PC-3 (cell line): ENCODE data around the gene CRLF3.

ENCODE experiments used
- EZH2 ChIP-seq: fragments of 300-600 bp; sonication (generic); IDR thresholded peaks from one replicate; pipeline ENCODE4 v1.6.1; 2017; ENCODE audit warnings: antibody characterized with exemption, mild to moderate bottlenecking, low read length; ENCODE audit not compliant: unreplicated experiment
- EZH2phosphoT487 ChIP-seq: fragments of 300-600 bp; sonication (generic); IDR thresholded peaks from 2 replicates; pipeline ENCODE4 v1.6.1; 2018; ENCODE audit warnings: mild to moderate bottlenecking, antibody characterized with exemption, low read length, borderline replicate concordance
- TF ChIP-seq, protein P1 (sequence below): fragments of 300-600 bp; sonication (generic); conservative IDR thresholded peaks from 2 replicates; pipeline ENCODE4 v1.5.1; 2017; ENCODE audit warnings: antibody characterized with exemption, low read depth, mild to moderate bottlenecking, low read length

DNA sequence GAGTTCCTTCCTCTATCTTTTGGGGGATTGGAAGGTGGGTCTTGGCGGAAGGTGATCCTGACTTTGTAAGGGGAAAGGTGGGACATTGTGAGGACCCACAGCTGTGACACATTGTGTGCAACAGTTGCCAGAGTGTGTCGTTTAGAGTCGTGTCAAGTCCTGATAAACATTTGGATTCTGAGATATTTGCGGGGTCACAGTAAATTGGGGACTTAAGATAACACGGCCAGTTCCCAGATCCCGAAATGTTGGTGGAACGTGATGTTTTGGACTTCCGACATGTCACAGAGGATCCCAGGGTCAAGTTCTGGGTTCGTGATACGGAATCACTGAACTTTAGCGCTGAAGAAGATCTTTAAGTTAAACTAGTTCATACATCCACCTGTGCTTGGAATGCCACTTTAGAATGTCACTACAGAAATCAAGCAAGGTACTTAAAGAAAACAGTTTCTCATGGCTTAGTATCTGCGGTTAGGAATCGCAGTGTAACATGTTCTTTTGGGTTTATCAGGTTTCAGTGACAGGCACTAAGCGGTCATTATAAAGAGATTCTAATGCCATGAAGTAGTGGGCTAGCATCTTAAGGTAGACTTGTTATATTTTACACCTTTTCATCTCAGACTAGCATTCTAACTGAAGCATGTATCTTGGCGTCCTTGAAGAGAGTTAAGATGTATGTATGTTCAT lies 8.1 kb upstream of the CRLF3 start:
- TF ChIP-seq EZH2 (no peak), EZH2phosphoT487 (no peak)
- TF ChIP-seq, protein P1, sequence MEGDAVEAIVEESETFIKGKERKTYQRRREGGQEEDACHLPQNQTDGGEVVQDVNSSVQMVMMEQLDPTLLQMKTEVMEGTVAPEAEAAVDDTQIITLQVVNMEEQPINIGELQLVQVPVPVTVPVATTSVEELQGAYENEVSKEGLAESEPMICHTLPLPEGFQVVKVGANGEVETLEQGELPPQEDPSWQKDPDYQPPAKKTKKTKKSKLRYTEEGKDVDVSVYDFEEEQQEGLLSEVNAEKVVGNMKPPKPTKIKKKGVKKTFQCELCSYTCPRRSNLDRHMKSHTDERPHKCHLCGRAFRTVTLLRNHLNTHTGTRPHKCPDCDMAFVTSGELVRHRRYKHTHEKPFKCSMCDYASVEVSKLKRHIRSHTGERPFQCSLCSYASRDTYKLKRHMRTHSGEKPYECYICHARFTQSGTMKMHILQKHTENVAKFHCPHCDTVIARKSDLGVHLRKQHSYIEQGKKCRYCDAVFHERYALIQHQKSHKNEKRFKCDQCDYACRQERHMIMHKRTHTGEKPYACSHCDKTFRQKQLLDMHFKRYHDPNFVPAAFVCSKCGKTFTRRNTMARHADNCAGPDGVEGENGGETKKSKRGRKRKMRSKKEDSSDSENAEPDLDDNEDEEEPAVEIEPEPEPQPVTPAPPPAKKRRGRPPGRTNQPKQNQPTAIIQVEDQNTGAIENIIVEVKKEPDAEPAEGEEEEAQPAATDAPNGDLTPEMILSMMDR: no peak
